Stimulated activated CD4-positive, alpha-beta T cell treated with anti-CD3 and anti-CD28 coated beads, Interleukin-1b, Interleukin-23, amount 100 ng/mL, for 48 hours (primary cell): ENCODE data around the gene OR5B21.

Source experiments
- DNase-seq: peaks from one replicate; pipeline ENCODE4 v3.0.0-alpha.2; 2020

The OR5B21 gene

DNA sequence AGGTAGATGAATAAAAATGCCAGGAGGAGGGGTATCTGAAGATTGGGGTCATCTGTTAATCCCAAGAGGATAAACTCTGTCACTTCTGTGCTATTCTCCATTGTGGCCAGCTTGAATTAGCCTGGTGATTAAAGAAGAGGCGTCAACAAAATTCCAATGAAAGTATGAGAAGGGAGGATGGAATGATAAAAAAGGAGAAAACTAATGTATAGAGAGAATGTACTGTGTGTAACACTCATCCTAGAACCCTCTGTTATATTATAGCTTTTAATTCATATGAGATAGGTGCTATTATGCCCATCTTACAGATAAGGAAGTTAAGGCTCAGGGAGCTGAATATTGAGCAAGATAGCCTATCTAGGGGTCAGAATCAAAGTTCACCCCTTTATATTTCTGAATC is at the start of gene OR5B21:
Gene OR5B21, minus strand, starts transcription at position 101 of the 400 bp plus-strand sequence. Its CDS starts 0 bp downstream, at position 101.
- DNase-seq, result no peak

GRCh38 chr11:58549644-58550043 is 41.7 kb upstream of the OR5B21 start:
- DNase-seq, result no peak

GRCh38 chr11:58546841-58547240 is 38.9 kb upstream of the OR5B21 start:
- no peak for DNase-seq

- no peak for DNase-seq
These were observed 24.0 kb upstream of the OR5B21 start for GRCh38 chr11:58531865-58532341.

GRCh38 chr11:58530236-58530635 is 22.3 kb upstream of the OR5B21 start:
- DNase-seq, result no peak

DNA sequence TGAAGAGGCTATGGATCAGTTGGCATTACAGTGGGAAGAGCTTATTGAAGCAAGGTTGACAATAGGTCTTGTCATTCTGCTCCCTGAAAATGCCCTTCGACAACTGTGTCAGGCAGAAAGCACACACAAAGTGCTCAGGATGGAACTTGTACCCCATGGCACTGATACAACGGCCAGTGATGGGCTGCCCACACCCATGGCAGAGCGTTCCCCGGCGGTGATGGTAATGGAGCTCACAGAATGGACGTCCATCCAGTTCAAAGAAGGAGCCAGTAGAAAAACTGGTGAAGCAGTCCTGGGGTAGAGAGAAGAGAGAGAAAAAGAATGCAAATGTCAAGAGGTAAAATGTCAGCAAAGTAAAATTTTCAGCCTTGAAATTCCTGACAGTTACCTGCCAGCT is 19.5 kb upstream of the OR5B21 start:
- DNase-seq, result no peak

DNA sequence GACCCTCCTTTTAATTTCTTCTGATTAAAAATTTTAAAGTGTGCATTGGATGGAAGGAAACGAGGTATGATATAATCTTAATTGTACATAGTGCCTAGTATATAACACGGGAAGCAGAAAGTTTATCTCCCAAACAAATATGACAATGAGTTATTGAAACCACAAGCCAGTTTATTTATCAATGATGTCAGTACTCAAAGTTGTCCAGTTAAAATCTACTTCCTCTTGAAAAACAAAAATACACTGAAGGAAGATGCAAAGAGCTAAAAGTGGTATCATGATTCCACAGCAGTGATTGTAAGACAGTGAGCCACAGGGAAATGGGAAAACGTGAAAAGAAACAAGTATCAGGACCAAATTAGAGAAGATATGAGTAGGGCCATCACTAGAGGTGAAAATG is 18.8 kb upstream of the OR5B21 start:
- DNase-seq, result no peak

- peak; percentile 8 for DNase-seq
These were observed 17.2 kb upstream of the OR5B21 start for GRCh38 chr11:58525037-58525614.

DNA sequence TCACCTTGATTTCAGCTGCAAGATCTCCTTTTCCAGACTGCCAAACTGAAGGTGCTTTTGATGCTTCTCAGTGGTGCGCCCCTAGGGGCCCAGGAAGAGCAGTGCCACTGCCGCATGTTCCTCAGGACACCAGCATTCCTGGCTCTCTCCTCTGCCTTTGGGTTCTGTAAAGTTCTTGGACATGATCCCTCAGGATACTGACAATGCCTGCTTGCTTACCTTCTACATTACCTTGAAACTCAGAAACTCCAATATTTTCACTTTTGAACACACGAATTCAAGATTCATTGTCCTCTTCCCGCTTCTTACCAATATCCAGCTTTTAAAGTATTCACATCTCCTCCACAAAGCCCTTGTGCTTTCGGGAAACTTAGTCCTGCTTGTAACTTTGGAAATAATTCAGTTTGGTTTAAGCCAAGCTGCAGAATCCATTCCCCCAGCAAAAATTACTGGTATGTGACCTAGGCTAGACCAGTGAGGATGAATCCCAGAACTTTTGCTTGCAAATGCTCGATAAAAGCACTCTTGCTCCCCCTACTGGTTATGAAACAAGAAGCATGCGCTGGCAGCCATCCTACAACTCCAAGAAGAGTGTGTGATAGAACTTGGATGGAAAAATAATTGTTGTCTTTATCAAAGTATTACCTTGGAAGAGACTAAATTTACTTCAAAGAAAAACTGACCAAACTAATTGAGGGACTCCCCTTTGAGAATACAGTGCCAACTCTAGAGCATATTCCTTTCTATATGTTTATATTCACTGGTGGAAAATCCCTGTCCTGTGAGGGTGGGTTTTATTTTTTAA is 16.5 kb upstream of the OR5B21 start:
- DNase-seq, result peak; percentile 60

- no peak for DNase-seq
These were observed 6.0 kb upstream of the OR5B21 start for GRCh38 chr11:58513747-58514367.

DNA sequence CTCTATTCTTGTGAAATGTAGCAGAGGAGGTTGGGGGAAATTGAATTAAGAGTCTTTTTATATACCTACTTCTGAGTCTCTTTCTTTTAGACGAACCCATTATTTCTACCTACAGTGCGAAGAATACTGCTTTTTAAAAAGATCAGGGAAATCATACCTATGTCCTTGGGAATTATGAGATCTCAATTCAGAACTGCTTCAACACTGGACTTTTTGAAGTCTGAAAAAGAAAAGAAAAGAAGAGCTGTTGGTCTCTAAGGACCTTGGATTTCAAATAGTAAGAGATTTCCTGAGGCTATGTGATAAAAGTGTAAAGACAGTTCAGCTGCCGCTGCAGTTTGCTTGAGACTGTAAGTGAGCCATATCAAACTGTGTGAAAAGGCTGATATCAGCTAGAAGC is 3.7 kb upstream of the OR5B21 start:
- DNase-seq, result no peak

GRCh38 chr11:58509748-58510147 is 1.8 kb upstream of the OR5B21 start:
- no peak for DNase-seq

GRCh38 chr11:58508814-58509213 is 909 bp upstream of the OR5B21 start:
- no peak for DNase-seq

- no peak for DNase-seq
These were observed 550 bp downstream of the OR5B21 start for GRCh38 chr11:58507355-58507754.

GRCh38 chr11:58506935-58507334 is 970 bp downstream of the OR5B21 start:
- no peak for DNase-seq

DNA sequence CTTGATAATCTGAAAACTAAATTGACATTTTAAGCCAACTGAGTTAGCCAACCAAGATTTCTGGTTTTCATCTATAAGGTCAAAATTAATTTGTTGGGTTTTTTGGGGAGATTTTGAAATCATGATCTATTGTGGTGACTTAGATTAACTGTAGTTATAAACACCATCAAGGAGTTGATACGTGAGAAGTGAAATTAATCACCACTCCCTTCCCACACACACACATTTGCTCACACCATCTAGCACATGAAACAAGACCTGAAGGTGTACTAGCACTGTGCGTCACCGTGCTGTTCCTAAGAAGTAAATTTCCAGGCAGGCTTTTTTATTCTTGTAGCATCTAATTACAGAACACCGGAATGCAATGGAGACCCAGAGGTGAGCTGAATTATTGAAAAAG is 2.1 kb downstream of the OR5B21 start:
- DNase-seq, result no peak

- no peak for DNase-seq
These were observed 3.7 kb downstream of the OR5B21 start for GRCh38 chr11:58504232-58504631.

DNA sequence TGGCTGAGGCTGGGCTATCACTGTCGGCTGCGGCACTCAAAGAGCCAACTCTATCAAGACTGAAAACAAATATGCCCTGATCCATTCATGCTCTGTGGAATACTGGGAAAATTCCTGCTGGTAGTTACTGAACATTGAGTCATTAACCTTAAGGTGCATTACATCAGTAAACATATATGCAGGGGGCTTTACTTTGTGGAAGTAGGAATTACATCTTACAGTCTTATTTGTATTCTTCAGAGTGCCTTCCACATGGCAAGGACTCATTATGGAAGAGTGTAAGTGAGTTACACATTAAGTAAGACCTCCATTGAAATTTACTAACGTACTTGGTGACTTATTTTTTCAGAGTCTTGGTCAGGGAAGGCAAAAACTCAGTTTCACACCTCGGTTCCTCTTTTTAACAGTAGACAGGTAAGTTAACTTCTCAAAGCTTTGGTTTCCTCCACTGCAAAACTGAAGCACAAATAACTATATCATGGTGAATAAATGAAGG is 4.5 kb downstream of the OR5B21 start:
- no peak for DNase-seq

GRCh38 chr11:58502004-58502403 is 5.9 kb downstream of the OR5B21 start:
- DNase-seq, result no peak

GRCh38 chr11:58498464-58498863 is 9.4 kb downstream of the OR5B21 start:
- no peak for DNase-seq

DNA sequence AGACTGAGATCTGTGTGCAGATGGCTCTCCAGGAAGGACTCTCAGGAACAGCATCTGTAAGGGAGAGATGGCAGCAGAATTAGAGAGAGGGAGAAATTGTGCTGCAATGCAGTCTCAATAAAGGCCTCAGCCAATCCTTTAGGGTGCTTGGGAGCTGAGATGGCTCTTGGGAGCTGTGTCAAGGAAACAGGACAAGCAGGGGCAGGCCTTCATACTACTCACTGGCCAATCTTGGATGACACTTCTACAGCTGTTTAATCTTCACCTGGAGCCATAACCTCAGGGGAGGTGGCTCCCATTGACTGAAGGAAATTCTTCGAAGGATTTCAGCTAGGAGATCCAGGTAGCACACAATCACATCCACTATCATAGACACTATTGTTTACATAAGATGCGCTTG is 10.0 kb downstream of the OR5B21 start:
- DNase-seq, result no peak

GRCh38 chr11:58495906-58496305 is 12.0 kb downstream of the OR5B21 start:
- no peak for DNase-seq

- no peak for DNase-seq
These were observed 13.8 kb downstream of the OR5B21 start for GRCh38 chr11:58494101-58494500.

DNA sequence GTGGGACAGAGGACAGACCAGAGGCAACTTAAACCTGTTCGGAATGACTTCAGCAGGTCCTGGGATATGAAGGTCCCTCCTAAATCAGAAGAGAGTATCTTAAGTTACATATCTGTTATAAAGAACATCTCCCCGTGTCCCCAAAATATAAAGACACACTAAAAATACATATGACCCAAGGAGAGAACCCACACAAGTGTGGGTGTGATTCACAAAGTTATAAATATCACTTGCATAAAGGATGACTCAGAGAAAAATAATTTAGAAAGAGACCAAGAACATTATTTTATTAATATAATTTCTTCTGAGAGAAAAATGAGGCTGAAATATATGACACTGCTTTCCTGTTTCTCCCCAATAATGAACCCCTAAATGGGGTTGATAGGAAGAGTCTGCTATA is 14.2 kb downstream of the OR5B21 start:
- no peak for DNase-seq
